Upper lobe of right lung (tissue), 1 donor: ENCODE data around the gene RNASE13. TPM values are rescaled to one million over a fixed set of nuclear protein-coding genes. Genes with fewer than 3 reads are reported as not detected.

Experiments
- ATAC-seq: fragments of 200-7000 bp; cut with Tn5 transposase; one replicate; pipeline ENCODE4 v1.9.1; 2020; ENCODE audit warnings: mild to moderate bottlenecking, moderate library complexity
- DNase-seq: peaks from one replicate; pipeline ENCODE4 v3.0.0-alpha.2; 2020
- H3K27ac ChIP-seq: fragments of 200-600 bp; one replicate; pipeline ENCODE4 v1.8.0; 2022
- H3K27me3 ChIP-seq: fragments of 200-600 bp; one replicate; pipeline ENCODE4 v1.8.0; 2022; ENCODE audit warnings: mild to moderate bottlenecking
- H3K36me3 ChIP-seq: fragments of 200-600 bp; one replicate; pipeline ENCODE4 v1.8.0; 2022
- H3K4me1 ChIP-seq: fragments of 200-600 bp; one replicate; pipeline ENCODE4 v1.8.0; 2022
- H3K4me3 ChIP-seq: fragments of 200-600 bp; one replicate; pipeline ENCODE4 v1.8.0; 2022; ENCODE audit warnings: mild to moderate bottlenecking
- H3K9me3 ChIP-seq: fragments of 200-600 bp; one replicate; pipeline ENCODE4 v1.8.0; 2022
- intact Hi-C: fragments of 100-400 bp; cut with DNase I; formaldehyde crosslinking; loops from one replicate; pipeline ENCODE4 v1.11.0; 2022
- total RNA-seq: library from RNA; stranded (reverse); fragmentation: NEBNext Ultra II Directional; extraction: Animal tissue kit (Norgen Biotek cat#: 25700); gene quantifications from one replicate; pipeline ENCODE4 v1.2.1, GENCODE V29; 2021
- TF ChIP-seq, protein P1 (sequence below): fragments of 200-600 bp; IDR thresholded peaks from one replicate; pipeline ENCODE4 v1.8.0; 2022; ENCODE audit warnings: antibody characterized with exemption
- donor health status: DM: no; HTN: yes; CAD: no; lungs with severe emphysema.

Gene RNASE13
- total RNA-seq, 1 donor from 2014 or later, result not detected

DNA sequence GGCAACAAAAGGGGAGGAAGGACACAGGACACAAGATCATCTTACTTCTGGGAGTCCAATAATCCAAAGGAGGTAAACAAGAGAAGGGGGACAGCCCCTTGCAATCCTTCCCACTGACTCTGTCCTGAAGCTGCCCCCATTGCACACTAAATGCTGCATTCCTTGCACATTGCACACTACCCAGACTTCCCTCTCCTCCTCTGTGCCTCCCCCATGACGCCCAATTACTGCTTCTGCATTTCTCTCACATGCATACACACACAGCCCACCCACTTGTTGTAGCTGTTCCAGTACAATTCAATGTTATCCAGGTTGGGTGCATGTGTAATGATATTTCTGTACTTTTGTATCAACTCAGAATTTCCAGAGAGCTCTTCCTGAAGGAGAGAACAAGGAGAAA, 15.2 kb downstream of the RNASE13 start:
- intact Hi-C loops, result loop anchor here (5.0 kb wide), 1 partner anchor 73 kb away; no protein-coding TSS in a partner anchor
- no peaks in the 10 kb centered on the region for H3K27me3 ChIP-seq
- peaks cover 50% of the 10 kb centered on the region for H3K36me3 ChIP-seq
- DNase-seq (no peak), ATAC-seq (peak; percentile 27)
- no peaks in the 10 kb centered on the region for H3K9me3 ChIP-seq
- H3K4me1 ChIP-seq, result peaks cover 17% of the 10 kb centered on the region
- TF ChIP-seq, protein P1, sequence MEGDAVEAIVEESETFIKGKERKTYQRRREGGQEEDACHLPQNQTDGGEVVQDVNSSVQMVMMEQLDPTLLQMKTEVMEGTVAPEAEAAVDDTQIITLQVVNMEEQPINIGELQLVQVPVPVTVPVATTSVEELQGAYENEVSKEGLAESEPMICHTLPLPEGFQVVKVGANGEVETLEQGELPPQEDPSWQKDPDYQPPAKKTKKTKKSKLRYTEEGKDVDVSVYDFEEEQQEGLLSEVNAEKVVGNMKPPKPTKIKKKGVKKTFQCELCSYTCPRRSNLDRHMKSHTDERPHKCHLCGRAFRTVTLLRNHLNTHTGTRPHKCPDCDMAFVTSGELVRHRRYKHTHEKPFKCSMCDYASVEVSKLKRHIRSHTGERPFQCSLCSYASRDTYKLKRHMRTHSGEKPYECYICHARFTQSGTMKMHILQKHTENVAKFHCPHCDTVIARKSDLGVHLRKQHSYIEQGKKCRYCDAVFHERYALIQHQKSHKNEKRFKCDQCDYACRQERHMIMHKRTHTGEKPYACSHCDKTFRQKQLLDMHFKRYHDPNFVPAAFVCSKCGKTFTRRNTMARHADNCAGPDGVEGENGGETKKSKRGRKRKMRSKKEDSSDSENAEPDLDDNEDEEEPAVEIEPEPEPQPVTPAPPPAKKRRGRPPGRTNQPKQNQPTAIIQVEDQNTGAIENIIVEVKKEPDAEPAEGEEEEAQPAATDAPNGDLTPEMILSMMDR, result no peak
- no peak overlapping the region for H3K4me3 ChIP-seq
- no peak overlapping the region for H3K27ac ChIP-seq

DNA sequence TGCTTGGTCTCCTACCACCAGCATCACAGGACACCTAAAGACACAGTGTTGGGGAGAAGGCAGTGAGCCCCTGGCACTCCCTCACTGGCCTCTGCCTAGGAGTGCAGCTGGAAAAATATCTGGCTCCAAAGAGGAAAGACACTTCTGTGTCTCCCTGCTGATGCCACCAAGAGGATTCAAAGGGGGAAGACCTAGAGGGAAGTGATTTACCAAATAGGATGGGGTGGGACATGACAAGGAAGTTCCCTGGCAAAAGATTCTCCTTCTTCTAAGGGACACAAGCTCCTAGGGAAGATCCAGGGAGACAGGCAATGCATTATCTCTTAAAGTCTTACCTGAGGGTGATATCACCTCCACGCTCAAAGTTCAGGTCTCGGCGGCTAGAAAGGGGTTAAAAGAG, 15.8 kb downstream of the RNASE13 start:
- Histone ChIP-seq H3K9me3 (no peaks in the 10 kb centered on the region), H3K36me3 (peaks cover 50% of the 10 kb centered on the region), H3K4me3 (no peak overlapping the region), H3K4me1 (peaks cover 11% of the 10 kb centered on the region), H3K27me3 (no peaks in the 10 kb centered on the region), H3K27ac (no peak overlapping the region)
- no peak for ATAC-seq
- intact Hi-C loops, result loop anchor here (5.0 kb wide), 1 partner anchor 74 kb away; no protein-coding TSS in a partner anchor
- TF ChIP-seq, protein P1, result no peak
- no peak for DNase-seq

DNA sequence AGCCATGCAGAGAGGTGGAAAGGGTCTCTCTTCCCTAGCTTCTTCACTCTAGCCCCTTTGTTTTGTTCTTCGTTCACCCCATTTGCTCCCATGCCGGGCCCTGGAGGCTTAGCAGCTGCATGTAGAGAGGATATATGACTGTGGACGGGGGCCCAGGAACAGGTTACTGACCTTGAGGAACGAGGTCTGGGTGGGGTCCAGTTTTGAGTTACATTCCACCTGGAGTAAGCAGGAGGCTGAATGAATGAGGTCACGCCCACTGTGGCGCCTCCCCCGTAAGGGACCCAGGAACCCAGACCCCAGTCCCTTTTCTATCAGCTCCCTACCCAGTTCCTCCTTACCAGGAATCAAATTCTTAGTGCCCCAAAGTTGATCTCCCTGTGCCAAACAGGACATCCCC, 16.3 kb downstream of the RNASE13 start:
- Histone ChIP-seq H3K27ac (no peak overlapping the region), H3K36me3 (peaks cover 50% of the 10 kb centered on the region), H3K9me3 (no peaks in the 10 kb centered on the region), H3K4me3 (no peak overlapping the region), H3K4me1 (peaks cover 7% of the 10 kb centered on the region), H3K27me3 (no peaks in the 10 kb centered on the region)
- TF ChIP-seq, protein P1, result no peak
- intact Hi-C loops, result loop anchor here (5.0 kb wide), 1 partner anchor 74 kb away; no protein-coding TSS in a partner anchor
- ATAC-seq (no peak), DNase-seq (no peak)

- DNase-seq (no peak), ATAC-seq (peak; percentile 10)
- Histone ChIP-seq H3K4me1 (peaks cover 7% of the 10 kb centered on the region), H3K27ac (no peak overlapping the region), H3K27me3 (no peaks in the 10 kb centered on the region), H3K36me3 (peaks cover 50% of the 10 kb centered on the region), H3K9me3 (no peaks in the 10 kb centered on the region), H3K4me3 (no peak overlapping the region)
- TF ChIP-seq, protein P1, result no peak
- intact Hi-C loops, result loop anchor here (5.0 kb wide), 1 partner anchor 75 kb away; no protein-coding TSS in a partner anchor
Observed at GRCh38 chr14:21017528-21018245, 16.9 kb downstream of the RNASE13 start.

GRCh38 chr14:21016413-21017190, 18.0 kb downstream of the RNASE13 start:
- TF ChIP-seq, protein P1, result no peak
- ATAC-seq (no peak), DNase-seq (no peak)
- Histone ChIP-seq H3K36me3 (peaks cover 45% of the 10 kb centered on the region), H3K4me1 (peaks cover 7% of the 10 kb centered on the region), H3K4me3 (no peak overlapping the region), H3K27me3 (no peaks in the 10 kb centered on the region), H3K27ac (no peak overlapping the region), H3K9me3 (no peaks in the 10 kb centered on the region)
- intact Hi-C loops, result loop anchor here (5.0 kb wide), 1 partner anchor 76 kb away; no protein-coding TSS in a partner anchor
